H1 (cell line): ENCODE measurements around the gene CDR2L. TPM values are rescaled to one million over a fixed set of nuclear protein-coding genes. Genes with fewer than 3 reads are reported as not detected.
A peak's percentile ranks its signal among the peaks of the same experiment; 100 is the strongest.

Experiments used
- CTCF ChIA-PET: fragments of 300-600 bp; sonication (Branson Sonifier 250); formaldehyde crosslinking; loops from one replicate; lab custom pipeline; 2021; ENCODE audit not compliant: partially characterized antibody; lab: Charles Lee
- POLR2A ChIA-PET: fragments of 300-600 bp; sonication (Branson Sonifier 250); formaldehyde crosslinking; loops from one replicate; lab custom pipeline; 2021; ENCODE audit warnings: inconsistent platforms; ENCODE audit not compliant: partially characterized antibody; lab: Charles Lee
- DNase-seq, 2 experiments: peaks; one replicate each; pipeline versions ENCODE4 v3.0.0 to v3.0.0-alpha.2; 2010 to 2022; ENCODE audit warnings: low spot score in 2 of 2, low read depth in 1 of 2, mixed read lengths in 1 of 2
- FAIRE-seq: peaks from 2 replicates; lab custom pipeline; 2011; peaks lifted over from hg19 to GRCh38; lab: Jason Lieb, UNC
- H2AFZ ChIP-seq: 2 replicates; pipeline ENCODE4 v1.8.1; 2012; ENCODE audit warnings: low read length, inconsistent platforms
- H2AK5ac ChIP-seq: 2 replicates; pipeline ENCODE4 v1.6.1; 2013; ENCODE audit warnings: low read depth, low read length
- H2BK120ac ChIP-seq: replicated peaks from 2 replicates; pipeline ENCODE3; 2013; ENCODE audit warnings: low read depth, low read length, inconsistent platforms
- H2BK12ac ChIP-seq: 2 replicates; pipeline ENCODE4 v1.6.1; 2013; ENCODE audit warnings: low read depth, low read length
- H2BK15ac ChIP-seq: 2 replicates; pipeline ENCODE4 v1.6.1; 2013; ENCODE audit warnings: low read length
- H2BK20ac ChIP-seq: 2 replicates; pipeline ENCODE4 v1.6.1; 2013; ENCODE audit warnings: low read length
- H2BK5ac ChIP-seq: 2 replicates; pipeline ENCODE4 v1.6.1; 2013; ENCODE audit warnings: low read depth, low read length
- H3K14ac ChIP-seq: 2 replicates; pipeline ENCODE4 v1.6.1; 2013; ENCODE audit warnings: inconsistent platforms; ENCODE audit not compliant: insufficient read length
- H3K18ac ChIP-seq: 2 replicates; pipeline ENCODE4 v1.6.1; 2013; ENCODE audit warnings: low read length; ENCODE audit errors: extremely low read depth
- H3K23ac ChIP-seq: 2 replicates; pipeline ENCODE4 v1.6.1; 2013; ENCODE audit warnings: inconsistent platforms; ENCODE audit not compliant: insufficient read length
- H3K23me2 ChIP-seq: 2 replicates; pipeline ENCODE4 v1.6.1; 2013; ENCODE audit warnings: low read depth, low read length
- H3K27ac ChIP-seq: 2 replicates; pipeline ENCODE4 v1.6.1; 2011; ENCODE audit warnings: low read depth, low read length, inconsistent platforms
- H3K27me3 ChIP-seq, 4 experiments: replicated peaks in 1 of 4; 1 replicate in 1 of 4; 2 replicates in 3 of 4; pipeline versions ENCODE4 v1.6.1 to v1.8.1; 2011 to 2013; ENCODE audit warnings: low read length in 3 of 4, mild to moderate bottlenecking in 3 of 4, inconsistent platforms in 2 of 4, mixed read lengths in 2 of 4, moderate library complexity in 1 of 4; ENCODE audit not compliant: control insufficient read depth in 3 of 4, insufficient read depth in 3 of 4; ENCODE audit errors: extremely low read depth in 1 of 4
- H3K36me3 ChIP-seq, 4 experiments: 2 replicates each; pipeline versions ENCODE4 v1.6.1 to v1.8.1; 2011 to 2013; ENCODE audit warnings: mild to moderate bottlenecking in 4 of 4, low read length in 3 of 4, moderate library complexity in 2 of 4, control low read depth in 1 of 4, inconsistent platforms in 1 of 4; ENCODE audit not compliant: insufficient read depth in 4 of 4, control insufficient read depth in 2 of 4
- H3K4ac ChIP-seq: replicated peaks from 2 replicates; pipeline ENCODE3; 2013; ENCODE audit warnings: low read length, low read depth, mixed read lengths, inconsistent platforms; ENCODE audit not compliant: insufficient read length
- H3K4me1 ChIP-seq, 4 experiments: replicated peaks in 1 of 4; 1 replicate in 1 of 4; 2 replicates in 3 of 4; pipeline versions ENCODE4 v1.6.1 to v1.8.1; 2011 to 2013; ENCODE audit warnings: low read length in 3 of 4, inconsistent platforms in 2 of 4, mixed read lengths in 1 of 4; ENCODE audit not compliant: insufficient read depth in 4 of 4, control insufficient read depth in 3 of 4
- H3K4me2 ChIP-seq, 2 experiments: 2 replicates each; pipeline versions ENCODE4 v1.6.1 to v1.8.1; 2011 to 2013; ENCODE audit warnings: low read depth in 2 of 2, low read length in 2 of 2, control low read depth in 1 of 2, inconsistent platforms in 1 of 2, mild to moderate bottlenecking in 1 of 2; ENCODE audit not compliant: insufficient read depth in 1 of 2
- H3K4me3 ChIP-seq, 4 experiments: fragments of 200-600, 300-600 bp in 1 of 4; sonication (generic), shearing (Covaris generic), sonication (Bioruptor Twin) in 1 of 4; 2 replicates each; pipeline versions ENCODE4 v1.5.1 to v1.8.1; 2011 to 2016; ENCODE audit warnings: low read length in 4 of 4, low read depth in 3 of 4, control low read depth in 2 of 4, inconsistent platforms in 2 of 4, mild to moderate bottlenecking in 2 of 4, mixed read lengths in 1 of 4, moderate library complexity in 1 of 4; ENCODE audit not compliant: insufficient read depth in 2 of 4; ENCODE audit errors: extremely low read depth in 1 of 4
- H3K56ac ChIP-seq: replicated peaks from 2 replicates; pipeline ENCODE3; 2013; ENCODE audit warnings: low read depth, mild to moderate bottlenecking, mixed read lengths, low read length, inconsistent platforms; ENCODE audit not compliant: insufficient read length
- H3K79me1 ChIP-seq: 2 replicates; pipeline ENCODE4 v1.6.1; 2013; ENCODE audit warnings: low read depth, low read length, control low read depth
- H3K79me2 ChIP-seq, 2 experiments: 2 replicates each; pipeline versions ENCODE4 v1.6.1 to v1.8.1; 2012 to 2013; ENCODE audit warnings: low read length in 2 of 2, mild to moderate bottlenecking in 2 of 2, inconsistent platforms in 1 of 2; ENCODE audit not compliant: insufficient read depth in 2 of 2, control insufficient read depth in 1 of 2
- H3K9ac ChIP-seq, 4 experiments: replicated peaks in 1 of 4; 1 replicate in 1 of 4; 2 replicates in 3 of 4; pipeline versions ENCODE4 v1.6.1 to v1.8.1; 2011 to 2013; ENCODE audit warnings: low read depth in 3 of 4, low read length in 3 of 4, control low read depth in 2 of 4, mild to moderate bottlenecking in 2 of 4, moderate library complexity in 2 of 4, inconsistent platforms in 1 of 4; ENCODE audit errors: extremely low read depth in 1 of 4
- H3K9me3 ChIP-seq, 2 experiments: 2 replicates each; pipeline versions ENCODE4 v1.6.1 to v1.8.1; 2012 to 2013; ENCODE audit warnings: mild to moderate bottlenecking in 2 of 2, moderate library complexity in 2 of 2, control low read depth in 1 of 2, inconsistent platforms in 1 of 2, low read depth in 1 of 2, low read length in 1 of 2, mixed read lengths in 1 of 2; ENCODE audit not compliant: insufficient read depth in 2 of 2
- H4K20me1 ChIP-seq, 2 experiments: replicated peaks in 1 of 2; 2 replicates each; pipeline versions ENCODE3 to v1.8.1; 2011 to 2013; ENCODE audit warnings: inconsistent platforms in 2 of 2, low read length in 2 of 2, mild to moderate bottlenecking in 1 of 2; ENCODE audit not compliant: insufficient read depth in 2 of 2, control insufficient read depth in 1 of 2
- H4K5ac ChIP-seq: 2 replicates; pipeline ENCODE4 v1.6.1; 2013; ENCODE audit warnings: low read length, low read depth, mixed read lengths, inconsistent platforms; ENCODE audit not compliant: insufficient read length
- H4K8ac ChIP-seq: 2 replicates; pipeline ENCODE4 v1.8.0; 2013; ENCODE audit warnings: mild to moderate bottlenecking, moderate library complexity, low read length, inconsistent platforms; ENCODE audit not compliant: insufficient read depth; ENCODE audit errors: extremely low read depth
- H4K91ac ChIP-seq: replicated peaks from 2 replicates; pipeline ENCODE3; 2013; ENCODE audit warnings: low read length, mixed read lengths, inconsistent platforms; ENCODE audit not compliant: insufficient read length
- CBX8 ChIP-seq: fragments of 300-800, 300-1000 bp; sonication (generic); IDR thresholded peaks from 2 replicates; pipeline ENCODE4 v1.7.1; 2016; ENCODE audit warnings: low read depth, low read length, borderline replicate concordance
- CHD1 ChIP-seq: IDR thresholded peaks from 2 replicates; pipeline ENCODE4 v1.6.1; 2012; ENCODE audit warnings: low read depth, low read length, improper control_type of control experiment
- EGR1 ChIP-seq: IDR thresholded peaks from 2 replicates; pipeline ENCODE4 v1.6.1; 2011; ENCODE audit warnings: low read depth, low read length, borderline replicate concordance
- EZH2 ChIP-seq: fragments of 200-600 bp; sonication (generic); IDR thresholded peaks from 2 replicates; pipeline ENCODE4 v1.7.1; 2012; ENCODE audit warnings: low read depth, mild to moderate bottlenecking, moderate library complexity, low read length, inconsistent platforms; ENCODE audit not compliant: severe bottlenecking
- GTF2F1 ChIP-seq: IDR thresholded peaks from 2 replicates; pipeline ENCODE4 v1.6.1; 2012; ENCODE audit warnings: low read depth, low read length, improper control_type of control experiment, borderline replicate concordance
- KDM1A ChIP-seq: fragments of 200-600, 300-600 bp; sonication (generic); IDR thresholded peaks from 2 replicates; pipeline ENCODE4 v1.7.1; 2016; ENCODE audit warnings: mild to moderate bottlenecking, low read length, borderline replicate concordance
- MAFK ChIP-seq: IDR thresholded peaks from 2 replicates; pipeline ENCODE4 v1.6.1; 2012; ENCODE audit warnings: low read depth, mild to moderate bottlenecking, improper control_type of control experiment, low read length
- PHF8 ChIP-seq: fragments of 200-600 bp; sonication (generic); conservative IDR thresholded peaks from 2 replicates; pipeline ENCODE4 v1.7.1; 2012; ENCODE audit warnings: low read depth, mild to moderate bottlenecking, inconsistent platforms, low read length, moderate library complexity
- POU5F1 ChIP-seq: IDR thresholded peaks from 2 replicates; pipeline ENCODE4 v1.6.1; 2011; ENCODE audit warnings: low read depth, mild to moderate bottlenecking, low read length, moderate library complexity
- RBBP5 ChIP-seq: IDR thresholded peaks from 2 replicates; pipeline ENCODE4 v1.7.1; 2012; ENCODE audit warnings: low read depth, mild to moderate bottlenecking, inconsistent platforms, low read length, moderate library complexity, borderline replicate concordance
- SIX5 ChIP-seq: IDR thresholded peaks from 2 replicates; pipeline ENCODE4 v1.6.1; 2011; ENCODE audit warnings: mild to moderate bottlenecking, low read depth, low read length
- WGBS, 2 experiments: shearing (Covaris generic) in 1 of 2; methylation state at CpG; one replicate each; pipeline versions ENCODE4 v1.1.6 to v1.1.7; 2013 to 2015; ENCODE audit warnings: low lambda C conversion rate in 2 of 2, mixed read lengths in 2 of 2, inconsistent platforms in 1 of 2, low coverage in 1 of 2, missing lambda C conversion rate in 1 of 2; ENCODE audit not compliant: insufficient replicate concordance in 2 of 2, insufficient coverage in 1 of 2, insufficient read length in 1 of 2; ENCODE audit errors: extremely low coverage in 1 of 2, missing lambda C conversion rate in 1 of 2; 5-methylcytosine and 5-hydroxymethylcytosine counted together
- polyA plus RNA-seq, 7 experiments: library from polyadenylated mRNA; depleted of rRNA in 3 of 7; stranded (reverse) in 5 of 7; unstranded in 2 of 7; fragments of >200 nt in 5 of 7; fragments of 200-250 nt in 2 of 7; gene quantifications; 1 replicate in 5 of 7; 2 replicates in 1 of 7; 4 replicates in 1 of 7; pipeline versions ENCODE4 v1.2.1 to v1.2.3, GENCODE V29; 2011 to 2013; ENCODE audit warnings: missing spikeins in 2 of 7, mixed read lengths in 2 of 7
- total RNA-seq: library from RNA; stranded (reverse); fragmentation: NEBNext Ultra II Directional; extraction: Animal tissue kit (Norgen Biotek cat#: 25700); gene quantifications from 2 replicates; pipeline ENCODE4 v1.2.1, GENCODE V29; 2021

Gene CDR2L
- total and polyA plus RNA-seq, 2 of the 8 experiments (the other 6 are each of a cell fraction or from before 2014, with no cell fraction given), result 20.4 to 38.1 TPM

- Histone ChIP-seq H3K79me1 (no peaks in the 10 kb centered on the region), H2BK15ac (no peak overlapping the region), H2AK5ac (peak overlapping the region; percentile 59; the same call in 1 of the 2 replicates), H4K20me1 (no peaks in the 10 kb centered on the region), H3K79me2 (no peaks in the 10 kb centered on the region), H3K18ac (0 out of 2 replicates have a peak overlapping the region, but pooled peaks have one; percentile 38), H3K9me3 (no peaks in the 10 kb centered on the region), H3K9ac (no peak overlapping the region), H3K23ac (no peak overlapping the region), H3K27me3 (no peaks in the 10 kb centered on the region), H2AFZ (no peak overlapping the region), H2BK120ac (no peak overlapping the region), H3K4me1 (peaks cover 5 to 10% (median 7%) of the 10 kb centered on the region in 4 experiments; a peak in 6 of 7 replicates), H3K4ac (no peak overlapping the region), H3K4me2 (no peak overlapping the region), H3K23me2 (no peaks in the 10 kb centered on the region), H4K5ac (no peak overlapping the region), H3K56ac (no peak overlapping the region), H4K91ac (no peak overlapping the region), H4K8ac (peak overlapping the region; percentile 16; the same call in 1 of the 2 replicates), H2BK5ac (peak overlapping the region; percentile 82; the same call in 1 of the 2 replicates), H3K14ac (no peak overlapping the region), H3K27ac (0 out of 2 replicates have a peak overlapping the region, but pooled peaks have one; percentile 7), H2BK20ac (no peak overlapping the region), H2BK12ac (peak overlapping the region; percentile 81), H3K4me3 (no peak overlapping the region), H3K36me3 (peaks cover 7 to 34% (median 23%) of the 10 kb centered on the region in 4 experiments; a peak in 7 of 8 replicates)
- FAIRE-seq (no peak), DNase-seq (no peak)
- POLR2A ChIA-PET, result interaction anchor here (0.9 to 3.7 kb wide), 10 partner anchors 8 to 118 kb away, joined by 3 to 63 read pairs (median 4); partner anchors contain the start of genes ATP5PD, KCTD2 and MRPL58
- whole genome bisulfite sequencing, 2 experiments, result 90% methylated on average over 27 of the region's 27 CpGs; no CpG with 5 or more reads in 1 of the 2 experiments
- CTCF ChIA-PET, result interaction anchor here (0.6 to 3.4 kb wide), 5 partner anchors 22 to 112 kb away, joined by 3 to 28 read pairs (median 3); no protein-coding TSS in a partner anchor
- TF ChIP-seq MAFK (no peak), POU5F1 (no peak), SIX5 (no peak), EGR1 (no peak), PHF8 (no peak), EZH2 (no peak), RBBP5 (no peak), CBX8 (no peak), CHD1 (no peak), GTF2F1 (no peak), KDM1A (no peak)
Observed at GRCh38 chr17:75036643-75037268, 49.3 kb downstream of the CDR2L start.
